Amygdala (tissue), 56 donors: Measurements from ENCODE around the gene SPOCK1.
A peak's percentile ranks its signal among the peaks of the same experiment; 100 is the strongest.

ENCODE experiments used
- DNase-seq, 56 donors: peaks; one replicate each; lab custom pipeline; 2025; lab: John Stamatoyannopoulos, UW

The SPOCK1 gene

GRCh38 chr5:137497396-137498290 lies 1.5 kb downstream of the SPOCK1 start:
- DNase-seq = peak in 14 of 56 donors; percentile 14 to 41 (median 32)

- no peak for DNase-seq
Observed at GRCh38 chr5:137496919-137497318, 2.2 kb downstream of the SPOCK1 start.

- DNase-seq = no peak
Observed at GRCh38 chr5:137492331-137492730, 6.8 kb downstream of the SPOCK1 start.

- no peak for DNase-seq
Observed at GRCh38 chr5:137491121-137491520, 8.0 kb downstream of the SPOCK1 start.

- DNase-seq = no peak
Observed at GRCh38 chr5:137490591-137490990, 8.5 kb downstream of the SPOCK1 start.

- DNase-seq = peak in 3 of 56 donors; percentile 8 to 17 (median 11)
Observed at GRCh38 chr5:137488974-137489373, 10.2 kb downstream of the SPOCK1 start.

GRCh38 chr5:137488516-137488915 lies 10.6 kb downstream of the SPOCK1 start:
- no peak for DNase-seq

GRCh38 chr5:137487600-137487999 lies 11.5 kb downstream of the SPOCK1 start:
- peak in 10 of 56 donors; percentile 10 to 51 (median 28) for DNase-seq

GRCh38 chr5:137486707-137487106 lies 12.4 kb downstream of the SPOCK1 start:
- no peak for DNase-seq

GRCh38 chr5:137481596-137481995 lies 17.5 kb downstream of the SPOCK1 start:
- DNase-seq = no peak

- DNase-seq = no peak
Observed at GRCh38 chr5:137478043-137478442, 21.1 kb downstream of the SPOCK1 start.

GRCh38 chr5:137470921-137471220 lies 28.3 kb downstream of the SPOCK1 start:
- DNase-seq = no peak

- no peak for DNase-seq
Observed at GRCh38 chr5:137470111-137470920, 28.8 kb downstream of the SPOCK1 start.

GRCh38 chr5:137466889-137467288 lies 32.2 kb downstream of the SPOCK1 start:
- peak in 35 of 56 donors; percentile 20 to 80 (median 46) for DNase-seq

GRCh38 chr5:137465930-137466329 lies 33.2 kb downstream of the SPOCK1 start:
- DNase-seq = no peak

- peak in 9 of 56 donors; percentile 21 to 84 (median 32) for DNase-seq
Observed at GRCh38 chr5:137462816-137463520, 36.2 kb downstream of the SPOCK1 start.

- DNase-seq = no peak
Observed at GRCh38 chr5:137462265-137462590, 36.9 kb downstream of the SPOCK1 start.

- no peak for DNase-seq
Observed at GRCh38 chr5:137461391-137462264, 37.5 kb downstream of the SPOCK1 start.

- no peak for DNase-seq
Observed at GRCh38 chr5:137454671-137455070, 44.5 kb downstream of the SPOCK1 start.

GRCh38 chr5:137453483-137454080 lies 45.5 kb downstream of the SPOCK1 start:
- DNase-seq = no peak
